HG03457 (cell line): ENCODE data around the gene IQCC.

ENCODE experiments used
- ATAC-seq: cut with Tn5 transposase; IDR thresholded peaks from one replicate; pipeline ENCODE4 v1.9.1; 2021; ENCODE audit warnings: moderate number of reproducible peaks; ENCODE audit not compliant: unreplicated experiment

IQCC gene

DNA sequence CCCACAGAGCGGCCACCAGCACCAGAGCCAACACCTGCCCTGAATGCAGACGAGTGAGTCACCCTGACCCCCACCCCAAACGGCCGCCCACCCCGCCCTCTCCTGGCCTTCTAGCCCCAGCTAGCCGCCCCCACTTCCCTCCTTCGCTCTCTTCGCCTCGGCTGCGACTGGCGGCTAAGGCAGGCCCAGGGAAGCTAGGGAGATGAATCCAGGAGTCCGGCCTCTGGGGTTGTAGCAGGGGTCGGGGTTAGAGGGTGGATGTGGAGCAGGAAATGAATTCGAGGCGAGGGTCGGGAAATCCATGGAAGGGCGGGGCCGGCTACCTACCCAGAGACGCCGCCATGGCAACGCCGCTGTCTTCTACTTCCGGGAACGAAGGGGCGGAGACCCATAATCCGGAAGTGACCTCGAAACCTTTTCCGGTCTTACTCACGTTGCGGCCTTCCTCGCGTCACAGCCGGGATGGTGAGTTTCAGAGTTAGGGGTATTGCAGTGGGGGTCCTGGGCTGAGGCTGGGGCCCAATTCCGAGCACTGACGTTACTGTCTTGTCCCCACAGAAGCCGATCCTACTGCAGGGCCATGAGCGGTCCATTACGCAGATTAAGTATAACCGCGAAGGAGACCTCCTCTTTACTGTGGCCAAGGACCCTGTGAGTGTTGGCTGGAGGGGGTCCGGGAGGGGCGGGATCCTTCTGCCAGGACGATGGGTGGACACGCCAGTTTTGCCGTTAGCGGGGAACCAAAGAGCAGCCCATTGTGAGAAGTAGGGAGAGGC lies 16.7 kb downstream of the IQCC start, which contains the start of the genes EIF3I and TMEM234:
TSS of gene EIF3I (plus strand) at position 428 of the 776 bp plus-strand sequence. CDS start at position 463, 35 bp downstream.
TSS of gene TMEM234 (minus strand) at position 374 of the 776 bp plus-strand sequence. CDS start at position 343, 31 bp downstream.
- ATAC-seq: peak; percentile 67

DNA sequence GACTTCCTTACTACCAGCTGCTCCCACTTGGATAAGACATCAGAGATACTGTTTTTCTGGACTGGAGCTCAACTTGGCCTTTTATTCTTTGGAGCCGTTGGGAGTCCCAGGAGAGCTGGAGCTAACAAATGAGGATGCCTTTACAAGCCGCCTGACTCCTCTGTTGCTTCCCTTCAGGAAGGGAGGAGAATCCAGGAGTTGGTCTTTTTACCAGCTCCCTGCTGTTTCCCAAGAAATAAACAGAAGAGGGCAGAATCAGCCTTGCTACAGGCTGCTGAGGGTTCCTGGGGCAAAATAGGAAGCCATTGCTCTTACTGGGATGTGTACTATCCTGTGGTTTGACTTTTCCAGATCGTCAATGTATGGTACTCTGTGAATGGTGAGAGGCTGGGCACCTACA lies 18.2 kb downstream of the IQCC start:
- ATAC-seq: no peak

DNA sequence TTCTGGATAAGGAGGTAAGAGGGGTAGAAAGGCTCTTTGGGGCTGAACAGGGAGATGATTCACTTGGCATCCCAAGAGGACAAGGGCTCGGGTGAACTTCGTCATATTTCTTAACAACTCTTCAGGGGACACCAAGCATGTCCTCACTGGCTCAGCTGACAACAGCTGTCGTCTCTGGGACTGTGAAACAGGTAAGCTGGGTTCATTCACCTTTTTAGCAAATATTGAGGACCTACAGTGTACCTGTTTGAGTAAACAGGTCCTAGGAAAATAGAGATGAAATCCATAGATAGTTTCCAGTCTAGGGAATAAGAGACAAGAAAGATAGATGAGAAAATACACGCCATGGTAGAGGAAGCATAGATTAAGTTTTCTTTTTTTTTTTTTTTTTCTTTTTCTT lies 18.8 kb downstream of the IQCC start:
- no peak for ATAC-seq

DNA sequence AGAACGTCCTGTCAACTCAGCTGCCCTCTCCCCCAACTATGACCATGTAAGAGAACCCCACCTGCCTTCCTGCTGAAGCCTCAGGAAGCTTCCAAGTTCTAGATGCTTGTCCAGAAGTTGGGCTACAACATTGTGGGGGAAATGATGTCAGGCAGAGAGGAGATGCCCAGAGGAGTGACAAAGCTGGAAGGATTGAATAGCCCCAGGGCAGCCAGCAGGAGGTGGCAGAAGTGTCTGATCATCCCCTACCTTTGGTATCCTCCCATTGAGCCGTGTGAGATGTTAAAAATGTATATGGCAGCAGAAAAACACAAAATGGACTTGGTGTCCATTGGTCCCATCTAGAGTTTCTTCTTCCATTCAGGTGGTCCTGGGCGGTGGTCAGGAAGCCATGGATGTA lies 23.3 kb downstream of the IQCC start:
- ATAC-seq: no peak

DNA sequence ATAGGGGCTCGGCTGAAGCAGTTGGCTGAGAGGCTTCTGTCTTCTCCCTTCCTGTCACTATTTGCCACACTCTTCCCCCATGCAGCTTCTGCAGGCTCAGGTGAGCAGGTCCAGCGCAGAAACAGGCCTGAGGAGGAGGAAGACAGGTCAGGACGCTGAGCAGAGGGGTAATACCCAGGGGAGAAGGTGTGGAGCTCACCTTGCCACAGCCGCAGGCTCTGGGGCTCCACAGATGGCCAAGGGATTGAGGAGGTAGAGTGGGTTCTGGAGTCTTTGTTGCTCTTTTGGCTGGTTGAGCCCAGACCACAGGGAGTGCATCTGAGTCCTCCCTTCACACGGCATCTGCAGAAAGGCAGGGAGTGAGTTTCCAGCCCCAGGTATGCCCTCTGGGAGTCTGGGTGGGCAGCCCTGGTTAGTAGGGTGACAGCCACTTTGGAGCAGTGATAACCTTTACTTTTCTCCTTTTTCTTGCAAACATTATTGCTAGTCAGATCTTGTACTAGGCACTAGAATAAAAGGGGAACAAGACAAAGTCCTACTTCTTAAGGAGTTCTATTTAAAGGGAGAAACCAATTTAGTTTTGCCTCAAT lies 26.5 kb downstream of the IQCC start:
- ATAC-seq: no peak

DNA sequence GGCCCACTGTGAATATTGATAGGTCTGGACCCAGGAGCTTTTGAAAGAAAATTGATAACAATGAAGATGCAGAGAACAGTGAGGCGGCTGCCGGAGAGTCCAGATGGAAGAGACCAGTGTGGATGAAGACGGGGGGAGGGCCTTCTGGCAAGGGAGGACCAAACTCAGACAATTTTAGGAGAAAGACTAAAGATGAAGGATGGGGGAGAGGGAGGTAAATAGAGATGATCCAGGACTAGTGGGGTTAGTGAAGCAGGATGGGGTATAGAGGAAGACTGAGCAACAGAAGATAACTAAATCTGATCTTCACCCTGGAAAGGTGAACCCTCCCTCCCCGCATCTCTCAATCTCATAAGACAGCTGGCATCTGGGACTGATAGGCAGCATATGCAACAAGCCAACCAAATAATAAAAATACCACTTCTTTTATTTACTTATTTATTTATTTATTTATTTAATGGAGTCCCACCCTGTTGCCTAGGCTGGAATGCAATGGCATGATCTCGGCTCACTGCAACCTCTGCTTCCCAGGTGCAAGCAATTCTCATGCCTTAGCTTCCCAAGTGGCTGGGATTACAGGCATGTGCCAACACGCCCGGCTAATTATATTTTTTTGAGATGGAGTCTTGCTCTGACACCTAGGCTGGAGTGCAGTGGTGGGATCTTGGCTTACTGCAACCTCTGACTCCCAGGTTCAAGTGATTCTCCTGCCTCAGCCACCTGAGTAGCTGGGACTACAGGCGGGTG lies 27.3 kb downstream of the IQCC start:
- no peak for ATAC-seq

DNA sequence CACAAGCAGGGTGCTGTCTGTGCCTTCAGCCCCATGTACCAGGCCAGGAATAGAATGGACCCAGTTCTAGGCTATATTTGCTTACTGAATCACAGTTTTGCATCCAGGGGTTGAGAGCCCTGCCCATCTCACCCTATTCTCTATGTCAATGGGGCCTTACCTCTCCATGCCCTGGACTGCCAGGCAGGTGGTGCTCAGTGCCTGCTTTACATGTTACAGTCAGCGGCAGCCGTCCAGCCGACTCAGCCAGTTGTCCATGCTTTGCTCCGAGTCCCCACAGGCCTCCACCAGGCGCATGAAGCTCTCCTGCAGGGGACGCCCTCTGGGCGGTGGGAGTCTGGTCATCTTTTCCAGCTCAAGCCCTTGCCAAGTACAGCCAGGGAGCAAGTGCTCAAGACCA lies 29.3 kb downstream of the IQCC start:
- ATAC-seq: no peak

DNA sequence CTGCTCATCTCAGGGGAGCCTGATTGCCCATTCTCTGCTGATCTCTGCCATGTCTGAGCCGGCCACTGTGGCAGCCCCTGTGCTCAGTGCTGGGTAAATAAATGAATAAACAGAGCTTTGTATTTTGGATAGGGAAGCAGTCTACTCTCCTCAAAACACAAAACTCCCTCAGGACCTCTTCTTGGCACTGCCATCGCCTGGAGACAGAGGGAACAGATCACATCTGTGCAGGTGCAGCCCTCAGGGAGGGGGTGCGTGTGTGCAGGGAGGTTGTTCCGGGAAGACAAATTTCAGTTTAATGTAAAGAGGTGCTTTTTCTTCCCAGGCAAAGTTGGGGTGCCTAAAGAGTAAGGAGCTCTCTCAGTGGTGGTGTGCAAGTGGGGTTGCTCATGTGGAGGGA lies 33.9 kb downstream of the IQCC start:
- no peak for ATAC-seq

DNA sequence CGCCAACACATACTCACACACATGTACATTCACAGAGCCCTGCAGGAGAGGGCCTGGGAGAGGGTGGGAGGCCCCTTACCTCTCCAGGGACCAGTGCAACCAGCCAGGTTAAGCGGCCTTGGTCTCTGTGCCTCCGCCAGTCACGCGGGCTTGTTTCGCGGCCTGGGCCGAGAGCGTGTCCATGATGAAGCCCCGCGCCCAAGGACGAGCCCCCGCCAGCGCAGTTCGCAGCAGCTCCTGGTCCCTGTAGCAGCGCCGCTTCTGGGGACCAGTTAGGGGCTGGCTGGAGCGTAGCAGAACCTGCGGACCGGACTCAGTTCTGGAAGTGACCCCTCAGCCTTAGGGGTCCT lies 34.3 kb downstream of the IQCC start:
- ATAC-seq: no peak

DNA sequence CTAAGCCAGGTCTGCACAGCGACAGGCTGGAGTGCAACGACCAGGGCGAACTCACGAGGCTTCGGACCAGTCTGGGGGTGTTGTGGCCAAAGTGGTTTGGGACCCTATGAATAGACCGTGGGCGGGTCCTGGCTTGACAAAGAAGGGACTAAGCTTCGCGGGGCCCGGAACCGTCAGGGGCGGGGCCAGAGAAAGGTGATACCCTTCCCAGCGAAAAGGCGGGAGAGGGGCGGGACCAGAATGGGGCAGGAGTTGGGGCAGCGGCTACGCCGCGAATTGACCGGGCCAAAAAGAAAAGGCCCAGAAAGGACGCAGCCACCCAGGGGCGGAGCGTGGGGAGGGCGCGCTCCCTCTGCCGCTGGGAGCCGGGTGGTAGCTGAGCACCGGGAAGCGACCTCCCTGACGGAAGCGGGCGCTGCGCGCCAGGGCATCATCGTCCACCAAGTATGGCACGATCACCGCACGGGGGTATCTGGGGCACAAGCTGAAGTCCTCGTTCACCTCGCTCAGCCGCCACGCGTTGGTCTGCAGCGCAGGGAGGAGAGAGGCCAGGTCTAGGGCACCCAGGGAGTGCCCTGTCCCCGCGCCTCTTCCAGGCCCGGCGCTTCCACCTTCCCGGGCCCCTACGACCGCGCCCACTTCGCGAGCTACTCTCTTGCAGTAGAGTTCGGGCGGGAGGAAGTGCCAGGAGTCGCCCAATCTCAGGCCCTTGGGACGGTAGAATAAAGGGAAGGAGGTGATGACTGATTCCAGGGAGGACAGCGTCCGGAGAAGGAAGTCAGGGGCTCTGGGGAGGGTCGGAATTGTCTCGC lies 34.9 kb downstream of the IQCC start:
- ATAC-seq: no peak

DNA sequence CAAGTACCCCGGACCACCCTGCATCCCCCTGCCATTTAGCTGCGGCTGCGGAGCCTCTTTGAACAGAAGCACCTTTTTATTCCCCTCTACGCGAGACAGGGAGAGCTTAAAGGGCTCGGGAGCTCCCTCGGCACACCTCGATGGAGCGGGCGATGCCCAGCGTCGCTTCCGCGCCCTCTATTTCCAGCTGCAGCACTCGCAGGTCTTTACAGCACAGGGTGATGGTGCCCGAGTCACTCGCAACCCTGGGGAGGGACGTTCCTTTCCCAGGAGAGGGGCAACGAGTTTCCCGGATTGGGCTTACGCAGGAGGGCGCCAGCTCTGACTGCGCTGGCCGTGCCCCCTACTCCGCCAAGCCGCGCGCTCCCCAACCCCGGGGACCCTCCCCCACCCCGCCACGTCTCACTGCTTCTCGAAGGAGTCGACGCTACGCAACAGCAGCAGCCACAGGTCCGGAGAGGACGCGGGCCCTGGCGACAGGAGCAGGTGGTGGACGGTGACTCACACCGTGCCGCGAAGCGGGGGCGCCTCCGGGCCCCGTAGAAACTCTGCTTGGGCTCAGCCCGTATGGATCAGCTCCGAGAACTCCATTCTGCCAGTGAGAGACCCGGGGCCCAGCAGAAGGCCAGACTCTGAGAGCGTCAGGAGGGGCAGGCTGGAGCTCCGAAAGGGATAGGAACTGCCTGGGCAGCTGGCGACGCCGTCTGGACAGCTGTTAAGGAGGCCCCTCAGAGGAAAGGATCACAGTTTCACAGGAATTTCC lies 35.7 kb downstream of the IQCC start:
- ATAC-seq: no peak

DNA sequence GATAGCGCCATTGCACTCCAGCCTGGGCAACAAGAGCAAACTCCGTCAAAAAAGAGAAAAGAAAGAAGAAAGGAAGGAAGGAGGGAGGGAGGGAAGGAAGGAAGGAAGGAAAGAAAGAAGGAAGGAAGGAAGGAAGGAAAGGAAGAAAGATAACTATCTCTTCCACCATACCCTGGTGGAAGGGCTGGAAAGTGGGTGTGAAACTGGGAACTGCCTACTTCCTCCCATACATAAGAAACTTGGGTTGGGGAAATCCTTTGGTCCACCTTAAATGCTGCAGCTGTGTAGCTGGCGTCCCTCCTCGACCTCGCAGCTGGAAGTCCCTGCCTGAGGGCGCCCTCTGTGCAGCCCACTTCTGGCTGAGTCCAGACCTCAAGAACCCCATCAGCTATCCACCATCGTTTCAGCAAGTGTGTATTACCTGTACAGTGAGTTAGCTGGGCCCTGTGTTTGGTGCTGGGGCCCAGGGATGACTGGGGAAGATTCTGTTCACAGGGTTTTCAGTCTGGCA lies 36.9 kb downstream of the IQCC start:
- ATAC-seq: no peak

DNA sequence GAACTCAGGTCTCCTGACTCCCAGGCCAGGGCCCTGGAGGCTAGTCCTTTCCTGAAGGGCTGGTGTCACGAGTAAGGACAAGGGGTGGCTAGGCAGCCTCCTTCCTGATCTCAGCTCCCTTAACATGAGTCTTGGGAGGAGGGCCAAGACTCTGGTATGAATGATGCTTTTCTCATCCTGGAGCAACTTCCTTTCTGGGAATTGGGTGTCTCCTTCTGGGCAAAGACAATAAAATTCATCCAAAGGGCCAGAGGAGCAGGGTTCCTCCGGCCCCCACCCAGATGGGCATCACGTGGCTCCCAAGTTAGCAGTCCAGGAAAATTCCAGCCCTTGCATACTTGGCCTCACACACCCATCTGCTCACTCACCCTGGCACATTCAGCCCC lies 41.4 kb downstream of the IQCC start, which contains the start of gene FAM167B:
TSS of gene FAM167B (plus strand) at position 335 of the 386 bp plus-strand sequence. CDS start 200 bp downstream, outside the sequence.
- ATAC-seq: no peak

DNA sequence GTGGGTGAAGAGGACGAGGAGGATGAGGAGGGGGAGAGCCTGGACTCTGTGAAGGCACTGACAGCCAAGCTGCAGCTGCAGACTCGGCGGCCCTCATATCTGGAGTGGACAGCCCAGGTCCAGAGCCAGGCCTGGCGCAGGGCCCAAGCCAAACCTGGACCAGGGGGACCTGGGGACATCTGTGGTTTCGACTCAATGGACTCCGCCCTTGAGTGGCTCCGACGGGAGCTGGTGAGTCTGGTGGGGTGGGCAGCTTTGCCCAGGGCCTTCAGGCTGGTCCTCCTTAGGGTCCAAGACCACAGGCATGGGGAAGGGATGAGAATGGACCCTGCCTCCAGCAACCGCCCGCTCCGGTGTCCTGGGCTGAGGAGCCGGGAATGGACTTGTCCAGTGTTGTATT lies 42.0 kb downstream of the IQCC start:
- ATAC-seq: no peak

DNA sequence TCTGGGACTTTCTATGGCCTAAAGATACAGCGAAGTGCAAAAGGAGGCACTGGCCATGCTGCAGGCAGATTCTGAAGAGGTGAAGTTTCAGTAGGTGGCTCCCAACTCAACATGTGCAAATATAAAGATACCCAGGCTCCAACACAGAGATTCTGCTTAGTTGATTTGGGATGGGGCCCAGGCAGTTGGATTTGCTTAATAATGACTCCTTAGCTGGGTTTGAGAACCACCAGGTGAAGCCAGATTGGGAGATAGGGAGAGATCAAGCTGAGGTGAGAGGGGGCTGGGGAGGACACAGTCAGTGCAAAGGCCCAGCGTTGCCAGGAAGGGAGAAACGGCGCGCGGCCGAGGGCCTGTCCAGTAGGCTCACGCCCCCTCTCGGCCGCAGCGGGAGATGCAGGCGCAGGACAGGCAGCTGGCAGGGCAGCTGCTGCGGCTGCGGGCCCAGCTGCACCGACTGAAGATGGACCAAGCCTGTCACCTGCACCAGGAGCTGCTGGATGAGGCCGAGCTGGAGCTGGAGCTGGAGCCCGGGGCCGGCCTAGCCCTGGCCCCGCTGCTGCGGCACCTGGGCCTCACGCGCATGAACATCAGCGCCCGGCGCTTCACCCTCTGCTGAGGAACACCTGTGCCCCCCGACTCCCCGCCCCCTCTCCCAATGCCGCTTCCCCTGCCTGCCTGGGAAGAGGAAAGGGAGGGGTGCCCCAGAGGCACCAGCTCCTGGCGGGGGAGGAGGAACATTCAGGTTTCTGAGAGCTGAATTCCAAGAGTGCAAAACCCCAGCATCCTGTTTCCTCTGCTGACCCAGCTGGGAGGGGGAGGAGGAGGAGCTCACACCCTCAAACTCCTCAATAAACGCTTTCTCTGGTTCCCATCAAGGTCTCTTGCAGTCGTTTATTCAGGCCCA lies 42.8 kb downstream of the IQCC start:
- no peak for ATAC-seq

DNA sequence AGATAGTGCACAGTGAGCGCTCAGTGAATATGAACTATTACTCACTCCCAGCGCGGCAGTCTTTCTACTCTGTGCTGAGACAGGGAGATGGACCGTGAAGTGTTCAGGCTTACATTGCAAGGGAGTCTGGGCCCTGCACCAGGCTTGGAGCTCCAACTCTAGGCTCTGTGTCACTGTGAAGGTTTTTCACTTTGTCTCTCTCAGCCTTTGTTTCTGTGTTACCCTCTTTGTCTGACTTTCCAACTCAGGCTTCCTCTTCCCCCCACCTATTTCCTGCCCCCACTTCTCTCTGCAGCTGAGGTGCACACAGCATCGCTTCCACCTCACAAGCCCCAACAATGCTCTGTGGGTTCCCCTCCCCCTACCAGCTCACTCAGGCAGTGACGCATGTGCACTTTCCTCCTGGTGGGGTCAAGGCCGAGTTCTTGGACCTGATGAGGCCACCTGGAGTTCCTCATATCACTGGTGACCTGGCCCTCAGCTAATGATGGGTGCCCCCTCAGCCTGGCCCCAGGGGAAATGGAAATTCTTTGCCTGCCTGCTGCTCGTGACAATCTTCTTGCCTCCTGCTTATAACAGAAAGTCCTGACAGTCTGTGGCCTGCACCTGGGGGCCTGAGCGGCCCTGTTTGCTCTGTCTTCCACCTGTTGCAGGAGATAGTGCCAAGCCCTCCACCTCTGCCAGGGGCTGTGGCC lies 44.5 kb downstream of the IQCC start:
- ATAC-seq: no peak

DNA sequence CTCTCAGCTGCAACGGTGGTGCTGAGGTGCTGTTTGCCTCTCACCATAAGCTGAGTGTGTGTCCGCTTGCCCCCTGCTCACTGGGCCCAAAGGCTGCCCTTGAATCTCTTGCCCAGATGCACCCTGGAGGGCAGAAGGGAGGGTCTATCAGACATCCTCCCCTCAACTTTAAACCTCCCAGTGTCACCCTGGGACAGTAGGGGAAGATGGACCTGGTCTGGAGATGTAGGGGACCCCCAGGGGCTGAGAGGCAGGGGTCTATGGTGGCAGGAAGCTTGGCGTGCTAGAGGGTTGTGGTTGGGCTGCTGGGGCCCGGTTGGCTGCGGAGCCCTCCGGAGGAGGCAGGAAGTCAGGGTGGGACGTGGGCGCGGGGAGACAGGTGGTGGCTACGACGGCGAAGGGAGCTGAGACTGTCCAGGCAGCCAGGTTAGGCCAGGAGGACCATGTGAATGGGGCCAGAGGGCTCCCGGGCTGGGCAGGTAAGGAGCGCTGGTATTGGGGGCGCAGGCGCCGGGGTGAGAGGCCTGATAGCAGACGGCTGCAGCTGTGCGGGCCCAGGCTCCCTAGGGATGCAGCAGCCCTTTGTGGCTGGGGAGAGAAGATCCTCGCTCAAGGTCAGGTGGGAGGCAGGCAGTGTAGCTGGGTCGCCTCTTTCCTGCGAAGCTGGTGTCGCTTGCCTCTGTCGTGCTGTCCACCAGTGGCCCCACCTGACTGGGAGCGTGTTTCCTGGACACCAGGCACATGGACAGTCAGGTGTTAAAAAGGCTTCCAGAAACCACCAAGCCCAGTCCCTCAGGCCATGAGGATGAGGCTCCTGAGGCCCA lies 45.6 kb downstream of the IQCC start, which contains the start of gene LCK:
TSS of gene LCK (plus strand) at position 373 of the 824 bp plus-strand sequence. CDS start 23,065 bp downstream, outside the sequence.
- ATAC-seq: no peak
